ENCODE results near the gene ISCU. TPM values are rescaled to one million over a fixed set of nuclear protein-coding genes. Genes with fewer than 3 reads are reported as not detected.
A peak's percentile ranks its signal among the peaks of the same experiment; 100 is the strongest.

The ISCU gene
- total RNA-seq, 1 donor from 2014 or later, result 103 TPM

GRCh38 chr12:108584456-108585065, 22.2 kb downstream of the ISCU start:
- Mint-ChIP-seq H3K9me3 (ENCODE audit: unreplicated experiment) (no peaks in the 10 kb centered on the region), H3K27ac (ENCODE audit: unreplicated experiment) (peak overlapping the region; percentile 63), H3K36me3 (ENCODE audit: unreplicated experiment) (no peaks in the 10 kb centered on the region), H3K27me3 (ENCODE audit: unreplicated experiment) (no peaks in the 10 kb centered on the region), H3K4me3 (ENCODE audit: unreplicated experiment) (no peak overlapping the region), H3K4me1 (ENCODE audit: unreplicated experiment) (peaks cover 42% of the 10 kb centered on the region)
- DNase-seq (ENCODE audit: extremely low spot score, unreplicated experiment), result no peak
- TF ChIP-seq, protein P1, sequence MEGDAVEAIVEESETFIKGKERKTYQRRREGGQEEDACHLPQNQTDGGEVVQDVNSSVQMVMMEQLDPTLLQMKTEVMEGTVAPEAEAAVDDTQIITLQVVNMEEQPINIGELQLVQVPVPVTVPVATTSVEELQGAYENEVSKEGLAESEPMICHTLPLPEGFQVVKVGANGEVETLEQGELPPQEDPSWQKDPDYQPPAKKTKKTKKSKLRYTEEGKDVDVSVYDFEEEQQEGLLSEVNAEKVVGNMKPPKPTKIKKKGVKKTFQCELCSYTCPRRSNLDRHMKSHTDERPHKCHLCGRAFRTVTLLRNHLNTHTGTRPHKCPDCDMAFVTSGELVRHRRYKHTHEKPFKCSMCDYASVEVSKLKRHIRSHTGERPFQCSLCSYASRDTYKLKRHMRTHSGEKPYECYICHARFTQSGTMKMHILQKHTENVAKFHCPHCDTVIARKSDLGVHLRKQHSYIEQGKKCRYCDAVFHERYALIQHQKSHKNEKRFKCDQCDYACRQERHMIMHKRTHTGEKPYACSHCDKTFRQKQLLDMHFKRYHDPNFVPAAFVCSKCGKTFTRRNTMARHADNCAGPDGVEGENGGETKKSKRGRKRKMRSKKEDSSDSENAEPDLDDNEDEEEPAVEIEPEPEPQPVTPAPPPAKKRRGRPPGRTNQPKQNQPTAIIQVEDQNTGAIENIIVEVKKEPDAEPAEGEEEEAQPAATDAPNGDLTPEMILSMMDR (IDR thresholded peaks at IDR 0.05), result no peak

GRCh38 chr12:108585864-108586263, 23.5 kb downstream of the ISCU start:
- Mint-ChIP-seq H3K36me3 (ENCODE audit: unreplicated experiment) (no peaks in the 10 kb centered on the region), H3K9me3 (ENCODE audit: unreplicated experiment) (no peaks in the 10 kb centered on the region)
- TF ChIP-seq, protein P1 (IDR thresholded peaks at IDR 0.05), result no peak

GRCh38 chr12:108586306-108586705, 23.9 kb downstream of the ISCU start:
- Mint-ChIP-seq H3K9me3 (ENCODE audit: unreplicated experiment) (no peaks in the 10 kb centered on the region), H3K27me3 (ENCODE audit: unreplicated experiment) (no peaks in the 10 kb centered on the region), H3K4me3 (ENCODE audit: unreplicated experiment) (no peak overlapping the region), H3K36me3 (ENCODE audit: unreplicated experiment) (no peaks in the 10 kb centered on the region), H3K4me1 (ENCODE audit: unreplicated experiment) (peaks cover 39% of the 10 kb centered on the region), H3K27ac (ENCODE audit: unreplicated experiment) (no peak overlapping the region)
- TF ChIP-seq, protein P1 (IDR thresholded peaks at IDR 0.05), result no peak
- no peak for DNase-seq (ENCODE audit: extremely low spot score, unreplicated experiment)

More at GRCh38 chr12:108585864-108586263, 23.5 kb downstream of the ISCU start:
- DNase-seq (ENCODE audit: extremely low spot score, unreplicated experiment), result no peak
- peaks cover 37% of the 10 kb centered on the region for H3K4me1 Mint-ChIP-seq (ENCODE audit: unreplicated experiment)
- no peak overlapping the region for H3K4me3 Mint-ChIP-seq (ENCODE audit: unreplicated experiment)
- no peaks in the 10 kb centered on the region for H3K27me3 Mint-ChIP-seq (ENCODE audit: unreplicated experiment)
- no peak overlapping the region for H3K27ac Mint-ChIP-seq (ENCODE audit: unreplicated experiment)

- TF ChIP-seq, protein P1 (IDR thresholded peaks at IDR 0.05), result no peak
- Mint-ChIP-seq H3K27ac (ENCODE audit: unreplicated experiment) (no peak overlapping the region), H3K27me3 (ENCODE audit: unreplicated experiment) (no peaks in the 10 kb centered on the region), H3K4me1 (ENCODE audit: unreplicated experiment) (peaks cover 37% of the 10 kb centered on the region), H3K9me3 (ENCODE audit: unreplicated experiment) (no peaks in the 10 kb centered on the region), H3K4me3 (ENCODE audit: unreplicated experiment) (no peak overlapping the region), H3K36me3 (ENCODE audit: unreplicated experiment) (no peaks in the 10 kb centered on the region)
- DNase-seq (ENCODE audit: extremely low spot score, unreplicated experiment), result no peak
Observed at GRCh38 chr12:108587826-108588225, 25.4 kb downstream of the ISCU start.

DNA sequence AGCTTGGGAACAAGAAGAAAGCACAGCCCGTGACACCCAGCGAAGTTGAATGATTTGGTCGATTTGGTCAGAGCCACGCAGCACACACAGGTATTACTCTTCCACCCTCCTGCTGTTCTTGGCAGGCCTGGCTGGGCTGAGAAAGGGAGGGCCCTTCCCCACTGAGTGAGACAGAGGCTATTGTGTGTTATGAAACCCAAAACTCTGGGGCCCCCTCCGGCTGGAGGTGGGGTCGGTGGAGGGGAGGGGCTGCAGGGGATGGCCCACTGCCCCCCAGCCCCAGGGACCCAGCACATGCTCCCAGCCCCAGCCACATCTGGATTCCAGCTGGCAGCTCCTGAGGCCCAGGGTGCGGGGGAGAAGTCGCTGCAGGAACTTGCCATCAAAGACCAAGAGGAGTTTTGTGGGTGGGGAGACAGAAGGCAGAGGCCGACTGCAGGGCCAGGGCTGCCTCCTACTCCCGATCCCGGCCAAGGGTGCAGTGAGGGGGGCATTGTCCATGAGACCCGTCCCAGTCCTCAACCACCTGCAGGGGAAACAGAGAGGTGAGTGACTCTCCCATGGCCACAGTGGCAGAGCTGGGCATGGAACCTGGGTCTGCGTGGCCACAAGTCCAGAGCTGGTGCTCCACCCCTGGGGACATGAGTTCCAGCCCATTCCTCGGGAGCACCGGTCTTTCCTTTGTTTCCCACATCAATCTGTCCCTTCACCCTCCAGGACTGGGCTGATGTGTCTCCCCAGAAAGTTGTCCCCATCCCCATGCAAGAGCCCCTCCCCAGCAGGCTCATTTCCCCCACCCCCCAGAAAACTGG, 26.8 kb downstream of the ISCU start:
- no peaks in the 10 kb centered on the region for H3K9me3 Mint-ChIP-seq (ENCODE audit: unreplicated experiment)
- no peaks in the 10 kb centered on the region for H3K27me3 Mint-ChIP-seq (ENCODE audit: unreplicated experiment)
- H3K4me3 Mint-ChIP-seq (ENCODE audit: unreplicated experiment), result no peak overlapping the region
- TF ChIP-seq, protein P1 (IDR thresholded peaks at IDR 0.05), result no peak
- DNase-seq (ENCODE audit: extremely low spot score, unreplicated experiment), result no peak
- peaks cover 28% of the 10 kb centered on the region for H3K4me1 Mint-ChIP-seq (ENCODE audit: unreplicated experiment)
- H3K27ac Mint-ChIP-seq (ENCODE audit: unreplicated experiment), result no peak overlapping the region
- H3K36me3 Mint-ChIP-seq (ENCODE audit: unreplicated experiment), result no peaks in the 10 kb centered on the region

Data from osteocyte (in vitro differentiated cells).